SU-DHL-6 (cell line): ENCODE measurements around the gene OPN1SW.

Experiments used
- H2AFZ ChIP-seq: fragments of 200-600 bp; sonication (generic); 2 replicates; pipeline ENCODE4 v1.6.1; 2014; ENCODE audit warnings: low read depth, mild to moderate bottlenecking, moderate library complexity, mixed read lengths, antibody characterized with exemption, low read length; ENCODE audit not compliant: severe bottlenecking
- H3F3A ChIP-seq: fragments of 200-600 bp; shearing (Covaris generic); 2 replicates; pipeline ENCODE4 v1.6.0; 2016; ENCODE audit warnings: antibody characterized with exemption, mild to moderate bottlenecking; ENCODE audit not compliant: insufficient read depth
- H3K27ac ChIP-seq: fragments of 200-600 bp; sonication (generic); 2 replicates; pipeline ENCODE4 v1.5.1; 2016; ENCODE audit warnings: low read depth, mild to moderate bottlenecking, low read length, moderate library complexity, mixed read lengths
- H3K27me3 ChIP-seq: fragments of 200-600 bp; sonication (generic), shearing (Covaris generic); 2 replicates; pipeline ENCODE4 v1.6.0; 2014; ENCODE audit warnings: mild to moderate bottlenecking, low read length
- H3K36me3 ChIP-seq: fragments of 200-600 bp; sonication (generic); 2 replicates; pipeline ENCODE4 v1.6.1; 2014; ENCODE audit warnings: mild to moderate bottlenecking, low read length, mixed read lengths
- H3K4me2 ChIP-seq: fragments of 300-600, 200-600 bp; shearing (Covaris generic), sonication (generic); 2 replicates; pipeline ENCODE4 v1.6.0; 2014; ENCODE audit warnings: low read length, low read depth, mild to moderate bottlenecking; ENCODE audit not compliant: poor library complexity, severe bottlenecking
- H3K4me3 ChIP-seq: fragments of 200-600 bp; sonication (generic); 2 replicates; pipeline ENCODE4 v1.5.1; 2014; ENCODE audit warnings: antibody characterized with exemption, low read length, mild to moderate bottlenecking, mixed read lengths; ENCODE audit not compliant: insufficient read depth, poor library complexity, severe bottlenecking
- H3K79me2 ChIP-seq: fragments of 200-600 bp; sonication (generic); 2 replicates; pipeline ENCODE4 v1.6.1; 2014; ENCODE audit warnings: mild to moderate bottlenecking, low read length, moderate library complexity; ENCODE audit not compliant: insufficient read depth
- H3K9ac ChIP-seq: fragments of 200-600 bp; sonication (generic); 2 replicates; pipeline ENCODE4 v1.7.0; 2014; ENCODE audit warnings: mild to moderate bottlenecking, low read length
- H3K9me2 ChIP-seq: fragments of 200-600 bp; sonication (generic); replicated peaks from 2 replicates; pipeline ENCODE4 v1.6.1; 2014; ENCODE audit warnings: low read length; ENCODE audit not compliant: insufficient read depth
- H3K9me3 ChIP-seq: fragments of 200-600 bp; sonication (generic); 2 replicates; pipeline ENCODE4 v1.6.1; 2014; ENCODE audit warnings: low read length, mixed read lengths; ENCODE audit not compliant: insufficient read depth
- H4K20me1 ChIP-seq: fragments of 200-600 bp; sonication (generic); 2 replicates; pipeline ENCODE4 v1.6.1; 2014; ENCODE audit warnings: low read depth, mild to moderate bottlenecking, antibody characterized with exemption, low read length, moderate library complexity, mixed read lengths
- CTCF ChIP-seq: fragments of 200-600 bp; sonication (generic); IDR thresholded peaks from one replicate; pipeline ENCODE4 v1.5.1; 2017; ENCODE audit warnings: antibody characterized with exemption, mild to moderate bottlenecking, low read length, moderate library complexity; ENCODE audit not compliant: insufficient read depth, poor library complexity, severe bottlenecking
- EZH2phosphoT487 ChIP-seq: fragments of 200-600 bp; sonication (generic), shearing (Covaris generic); conservative IDR thresholded peaks from 2 replicates; pipeline ENCODE4 v1.6.1; 2018; ENCODE audit warnings: mild to moderate bottlenecking, antibody characterized with exemption, low read length, moderate library complexity, mixed read lengths

The OPN1SW gene

GRCh38 chr7:128763541-128763940, 12.1 kb downstream of the OPN1SW start:
- no peaks in the 10 kb centered on the region for H3K9me3 ChIP-seq
- H3K79me2 ChIP-seq = no peaks in the 10 kb centered on the region
- H3K27ac ChIP-seq = no peak overlapping the region
- H4K20me1 ChIP-seq = no peaks in the 10 kb centered on the region
- H3F3A ChIP-seq = 0 out of 2 replicates have a peak, but pooled peaks cover 2% of the 10 kb centered on the region
- H3K4me3 ChIP-seq = no peak overlapping the region
- no peak overlapping the region for H3K4me2 ChIP-seq
- H3K9ac ChIP-seq = no peak overlapping the region
- no peaks in the 10 kb centered on the region for H3K9me2 ChIP-seq
- TF ChIP-seq CTCF = no peak
- no peak for TF ChIP-seq EZH2phosphoT487
- H3K27me3 ChIP-seq = no peaks in the 10 kb centered on the region
- H3K36me3 ChIP-seq = peaks cover 17% of the 10 kb centered on the region
- no peak overlapping the region for H2AFZ ChIP-seq

- Histone ChIP-seq H3K27ac (no peak overlapping the region), H3K4me3 (no peak overlapping the region), H3K9me2 (no peaks in the 10 kb centered on the region), H2AFZ (no peak overlapping the region), H3K36me3 (peaks cover 27% of the 10 kb centered on the region), H3F3A (peaks cover 2% of the 10 kb centered on the region; the same call in 1 of the 2 replicates), H3K9ac (no peak overlapping the region), H3K27me3 (no peaks in the 10 kb centered on the region), H3K79me2 (no peaks in the 10 kb centered on the region; the same call in 1 of the 2 replicates), H3K4me2 (no peak overlapping the region), H4K20me1 (no peaks in the 10 kb centered on the region), H3K9me3 (no peaks in the 10 kb centered on the region)
- TF ChIP-seq CTCF (no peak), EZH2phosphoT487 (no peak)
These were observed 16.4 kb downstream of the OPN1SW start for GRCh38 chr7:128759242-128759641.

- H3K9ac ChIP-seq = no peak overlapping the region
- no peak for TF ChIP-seq EZH2phosphoT487
- no peak for TF ChIP-seq CTCF
- H3K4me3 ChIP-seq = no peak overlapping the region
- no peaks in the 10 kb centered on the region; the same call in 1 of the 2 replicates for H3K79me2 ChIP-seq
- H3K36me3 ChIP-seq = peaks cover 30% of the 10 kb centered on the region
- H3K9me2 ChIP-seq = no peaks in the 10 kb centered on the region
- no peaks in the 10 kb centered on the region for H3K9me3 ChIP-seq
- H3K27me3 ChIP-seq = no peaks in the 10 kb centered on the region
- H3F3A ChIP-seq = peaks cover 2% of the 10 kb centered on the region; the same call in 1 of the 2 replicates
- H2AFZ ChIP-seq = no peak overlapping the region
- H3K4me2 ChIP-seq = no peak overlapping the region
- no peaks in the 10 kb centered on the region for H4K20me1 ChIP-seq
- no peak overlapping the region for H3K27ac ChIP-seq
These were observed 17.0 kb downstream of the OPN1SW start for GRCh38 chr7:128758553-128758952.
